PC-3 (cell line): Measurements from ENCODE around the gene CIB2. TPM values are rescaled to one million over a fixed set of nuclear protein-coding genes. Genes with fewer than 3 reads are reported as not detected.

Experiments used
- ATAC-seq: fragments of 200-7000 bp; cut with Tn5 transposase; 2 replicates; pipeline ENCODE4 v1.9.1; 2020; ENCODE audit warnings: mild to moderate bottlenecking, moderate library complexity
- BruUV-seq: library from RNA; stranded (reverse); fragments of 400-500 nt; replicated peaks from 2 replicates; lab custom pipeline; 2021; lab: Mats Ljungman, UMichigan
- CTCF ChIA-PET: fragments of 300-600 bp; sonication (Branson Sonifier 250); formaldehyde crosslinking; loops from one replicate; lab custom pipeline; 2022; ENCODE audit warnings: antibody characterized with exemption; lab: Charles Lee
- POLR2A ChIA-PET: fragments of 300-600 bp; sonication (Branson Sonifier 250); formaldehyde crosslinking; loops from one replicate; lab custom pipeline; 2022; ENCODE audit warnings: antibody characterized with exemption; ENCODE audit not compliant: unreplicated experiment; lab: Charles Lee
- DNase-seq: peaks from one replicate; pipeline ENCODE4 v3.0.0-alpha.2; 2015
- H2AFZ ChIP-seq: fragments of 300-600 bp; sonication (generic); 2 replicates; pipeline ENCODE4 v1.6.0; 2016; ENCODE audit warnings: antibody characterized with exemption, low read length
- H3F3A ChIP-seq: fragments of 300-600 bp; sonication (generic); one replicate; pipeline ENCODE4 v1.6.0; 2017; ENCODE audit warnings: antibody characterized with exemption, low read length, control low read depth, mild to moderate bottlenecking; ENCODE audit not compliant: unreplicated experiment
- H3K27ac ChIP-seq: fragments of 300-600 bp; sonication (generic); 2 replicates; pipeline ENCODE4 v1.5.1; 2016; ENCODE audit warnings: mild to moderate bottlenecking, low read length
- H3K27me3 ChIP-seq: fragments of 300-600 bp; sonication (generic); 2 replicates; pipeline ENCODE4 v1.6.1; 2016; ENCODE audit warnings: low read length, mixed read lengths
- H3K36me3 ChIP-seq: fragments of 300-600 bp; sonication (generic); 2 replicates; pipeline ENCODE4 v1.6.1; 2016; ENCODE audit warnings: low read depth, mixed run types, low read length, mixed read lengths
- H3K4me1 ChIP-seq: fragments of 300-600 bp; sonication (generic); 2 replicates; pipeline ENCODE4 v1.5.1; 2016; ENCODE audit warnings: low read length; ENCODE audit not compliant: insufficient read depth
- H3K4me2 ChIP-seq: fragments of 300-600 bp; sonication (generic); 2 replicates; pipeline ENCODE4 v1.6.0; 2016; ENCODE audit warnings: low read length
- H3K4me3 ChIP-seq: fragments of 300-600 bp; sonication (generic); 2 replicates; pipeline ENCODE4 v1.5.1; 2016; ENCODE audit warnings: mild to moderate bottlenecking, low read length, mixed read lengths
- H3K79me2 ChIP-seq: fragments of 300-600 bp; sonication (generic); 2 replicates; pipeline ENCODE4 v1.6.1; 2017; ENCODE audit warnings: low read length, mixed read lengths
- H3K9ac ChIP-seq: fragments of 300-600 bp; sonication (generic); 2 replicates; pipeline ENCODE4 v1.6.0; 2016; ENCODE audit warnings: mild to moderate bottlenecking, low read length
- H3K9me2 ChIP-seq: fragments of 300-600 bp; sonication (generic); replicated peaks from 2 replicates; pipeline ENCODE4 v1.6.1; 2016; ENCODE audit warnings: mixed run types, low read length, mixed read lengths
- H3K9me3 ChIP-seq: fragments of 300-600 bp; sonication (generic); 2 replicates; pipeline ENCODE4 v1.6.1; 2016; ENCODE audit warnings: low read length, mixed read lengths
- H4K20me1 ChIP-seq: fragments of 300-600 bp; sonication (generic); 2 replicates; pipeline ENCODE4 v1.6.1; 2016; ENCODE audit warnings: low read length, mixed read lengths
- EZH2 ChIP-seq: fragments of 300-600 bp; sonication (generic); IDR thresholded peaks from one replicate; pipeline ENCODE4 v1.6.1; 2017; ENCODE audit warnings: antibody characterized with exemption, mild to moderate bottlenecking, low read length; ENCODE audit not compliant: unreplicated experiment
- EZH2phosphoT487 ChIP-seq: fragments of 300-600 bp; sonication (generic); IDR thresholded peaks from 2 replicates; pipeline ENCODE4 v1.6.1; 2018; ENCODE audit warnings: mild to moderate bottlenecking, antibody characterized with exemption, low read length, borderline replicate concordance
- intact Hi-C: fragments of 100-400 bp; cut with micrococcal nuclease; formaldehyde crosslinking; loops from 2 replicates; pipeline ENCODE4 v1.9.0; 2023
- total RNA-seq: library from RNA; depleted of rRNA; stranded (reverse); fragments of >200 nt; gene quantifications from 2 replicates; pipeline ENCODE4 v1.2.3, GENCODE V29; 2014
- TF ChIP-seq, protein P1 (sequence below): fragments of 300-600 bp; sonication (generic); conservative IDR thresholded peaks from 2 replicates; pipeline ENCODE4 v1.5.1; 2017; ENCODE audit warnings: antibody characterized with exemption, low read depth, mild to moderate bottlenecking, low read length

CIB2 gene
- total RNA-seq, 1 experiment from 2014 or later, result 10.4 TPM

DNA sequence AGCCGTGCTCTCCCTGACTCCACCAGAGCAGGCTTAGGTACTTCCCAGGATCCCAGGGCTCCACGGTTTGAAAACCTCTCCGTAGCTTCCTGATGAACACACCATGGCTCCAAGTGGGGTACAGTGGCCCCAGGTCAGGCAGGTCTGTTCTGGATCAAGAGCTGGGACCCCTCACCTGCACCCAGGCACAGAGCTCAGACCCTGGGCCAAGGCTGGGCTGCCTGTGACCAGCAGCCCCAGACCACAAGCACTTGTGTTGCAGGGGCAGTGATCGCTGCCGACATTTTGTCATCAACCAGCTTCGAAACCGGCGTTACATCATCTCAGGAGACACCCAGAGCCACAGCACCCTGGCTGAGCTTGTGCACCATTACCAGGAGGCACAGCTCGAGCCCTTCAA lies 33.6 kb downstream of the CIB2 start:
- no peak overlapping the region for H3K4me2 ChIP-seq
- TF ChIP-seq, protein P1, sequence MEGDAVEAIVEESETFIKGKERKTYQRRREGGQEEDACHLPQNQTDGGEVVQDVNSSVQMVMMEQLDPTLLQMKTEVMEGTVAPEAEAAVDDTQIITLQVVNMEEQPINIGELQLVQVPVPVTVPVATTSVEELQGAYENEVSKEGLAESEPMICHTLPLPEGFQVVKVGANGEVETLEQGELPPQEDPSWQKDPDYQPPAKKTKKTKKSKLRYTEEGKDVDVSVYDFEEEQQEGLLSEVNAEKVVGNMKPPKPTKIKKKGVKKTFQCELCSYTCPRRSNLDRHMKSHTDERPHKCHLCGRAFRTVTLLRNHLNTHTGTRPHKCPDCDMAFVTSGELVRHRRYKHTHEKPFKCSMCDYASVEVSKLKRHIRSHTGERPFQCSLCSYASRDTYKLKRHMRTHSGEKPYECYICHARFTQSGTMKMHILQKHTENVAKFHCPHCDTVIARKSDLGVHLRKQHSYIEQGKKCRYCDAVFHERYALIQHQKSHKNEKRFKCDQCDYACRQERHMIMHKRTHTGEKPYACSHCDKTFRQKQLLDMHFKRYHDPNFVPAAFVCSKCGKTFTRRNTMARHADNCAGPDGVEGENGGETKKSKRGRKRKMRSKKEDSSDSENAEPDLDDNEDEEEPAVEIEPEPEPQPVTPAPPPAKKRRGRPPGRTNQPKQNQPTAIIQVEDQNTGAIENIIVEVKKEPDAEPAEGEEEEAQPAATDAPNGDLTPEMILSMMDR, result no peak
- TF ChIP-seq EZH2phosphoT487, result no peak
- no peak for TF ChIP-seq EZH2
- H3K79me2 ChIP-seq, result no peaks in the 10 kb centered on the region
- no peaks in the 10 kb centered on the region for H3F3A ChIP-seq
- H3K4me1 ChIP-seq, result no peaks in the 10 kb centered on the region
- no TSS peak for BruUV-seq
- H2AFZ ChIP-seq, result no peak overlapping the region
- no peaks in the 10 kb centered on the region for H4K20me1 ChIP-seq
- H3K9me2 ChIP-seq, result no peaks in the 10 kb centered on the region
- no peaks in the 10 kb centered on the region for H3K9me3 ChIP-seq
- intact Hi-C loops, result no loop called here
- no peaks in the 10 kb centered on the region for H3K36me3 ChIP-seq
- no peak overlapping the region for H3K27ac ChIP-seq
- H3K9ac ChIP-seq, result no peak overlapping the region
- no peaks in the 10 kb centered on the region for H3K27me3 ChIP-seq
- DNase-seq (no peak), ATAC-seq (no peak)
- ChIA-PET POLR2A (no interaction called here), CTCF (no interaction called here)
- H3K4me3 ChIP-seq, result no peak overlapping the region

DNA sequence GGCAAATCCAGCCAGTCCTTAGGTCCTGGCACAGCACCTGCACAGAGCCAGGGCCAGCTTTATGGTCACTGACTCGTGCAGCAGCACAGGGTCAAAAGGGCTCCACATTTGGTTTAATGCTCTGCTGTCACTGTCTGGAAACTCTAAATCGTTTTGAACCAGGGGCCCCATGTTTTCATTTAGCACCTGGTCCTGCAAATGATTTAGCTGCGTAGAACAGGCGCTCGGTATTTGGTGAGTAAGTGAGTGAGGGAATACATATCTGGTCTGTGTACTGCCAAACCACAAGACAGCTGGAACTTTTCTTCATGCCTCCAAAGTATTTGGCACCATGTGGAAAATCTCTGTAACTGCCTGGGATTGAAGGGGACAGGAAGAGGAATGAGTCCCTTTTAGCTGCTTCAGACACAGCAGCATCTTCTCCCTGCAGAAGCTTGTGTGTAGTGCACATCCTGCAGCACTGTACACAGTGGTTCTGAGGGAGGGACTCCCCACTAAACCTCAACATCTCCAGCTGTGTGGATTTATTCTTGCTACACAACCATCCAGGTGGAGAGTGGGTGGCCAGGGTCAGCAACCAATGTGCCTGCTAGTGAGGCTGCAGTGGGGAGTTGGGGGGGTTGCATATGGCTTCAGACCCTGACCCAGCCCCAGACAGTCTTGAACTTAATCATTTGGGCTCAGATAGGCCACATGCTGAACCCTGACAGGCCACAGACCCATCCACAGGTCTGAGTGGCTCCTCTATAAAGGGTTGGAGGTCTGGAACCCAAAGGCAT lies 37.8 kb downstream of the CIB2 start:
- intact Hi-C loops, result no loop called here
- no peak for ATAC-seq
- no TSS peak for BruUV-seq

More for the DNA sequence above, 37.8 kb downstream of the CIB2 start:
- no peaks in the 10 kb centered on the region for H3F3A ChIP-seq
- no peaks in the 10 kb centered on the region for H3K36me3 ChIP-seq
- no peak overlapping the region for H3K4me3 ChIP-seq
- no peaks in the 10 kb centered on the region for H3K9me3 ChIP-seq
- CTCF ChIA-PET, result no interaction called here
- TF ChIP-seq, protein P1, result no peak
- TF ChIP-seq EZH2phosphoT487 (no peak), EZH2 (no peak)
- H3K4me1 ChIP-seq, result no peaks in the 10 kb centered on the region
- H3K27me3 ChIP-seq, result no peaks in the 10 kb centered on the region
- H3K9ac ChIP-seq, result no peak overlapping the region
- H3K4me2 ChIP-seq, result no peak overlapping the region
- POLR2A ChIA-PET, result no interaction called here
- H3K9me2 ChIP-seq, result no peaks in the 10 kb centered on the region
- no peak for DNase-seq
- no peak overlapping the region for H2AFZ ChIP-seq
- H4K20me1 ChIP-seq, result no peaks in the 10 kb centered on the region
- H3K27ac ChIP-seq, result no peak overlapping the region
- H3K79me2 ChIP-seq, result no peaks in the 10 kb centered on the region
